PC-3 (cell line): ENCODE data around the gene MS4A1. TPM values are rescaled to one million over a fixed set of nuclear protein-coding genes. Genes with fewer than 3 reads are reported as not detected.

Source experiments
- ATAC-seq: fragments of 200-7000 bp; cut with Tn5 transposase; 2 replicates; pipeline ENCODE4 v1.9.1; 2020; ENCODE audit warnings: mild to moderate bottlenecking, moderate library complexity
- BruUV-seq: library from RNA; stranded (reverse); fragments of 400-500 nt; replicated peaks from 2 replicates; lab custom pipeline; 2021; lab: Mats Ljungman, UMichigan
- CTCF ChIA-PET: fragments of 300-600 bp; sonication (Branson Sonifier 250); formaldehyde crosslinking; loops from one replicate; lab custom pipeline; 2022; ENCODE audit warnings: antibody characterized with exemption; lab: Charles Lee
- POLR2A ChIA-PET: fragments of 300-600 bp; sonication (Branson Sonifier 250); formaldehyde crosslinking; loops from one replicate; lab custom pipeline; 2022; ENCODE audit warnings: antibody characterized with exemption; ENCODE audit not compliant: unreplicated experiment; lab: Charles Lee
- DNase-seq: peaks from one replicate; pipeline ENCODE4 v3.0.0-alpha.2; 2015
- H2AFZ ChIP-seq: fragments of 300-600 bp; sonication (generic); 2 replicates; pipeline ENCODE4 v1.6.0; 2016; ENCODE audit warnings: antibody characterized with exemption, low read length
- H3F3A ChIP-seq: fragments of 300-600 bp; sonication (generic); one replicate; pipeline ENCODE4 v1.6.0; 2017; ENCODE audit warnings: antibody characterized with exemption, low read length, control low read depth, mild to moderate bottlenecking; ENCODE audit not compliant: unreplicated experiment
- H3K27ac ChIP-seq: fragments of 300-600 bp; sonication (generic); 2 replicates; pipeline ENCODE4 v1.5.1; 2016; ENCODE audit warnings: mild to moderate bottlenecking, low read length
- H3K27me3 ChIP-seq: fragments of 300-600 bp; sonication (generic); 2 replicates; pipeline ENCODE4 v1.6.1; 2016; ENCODE audit warnings: low read length, mixed read lengths
- H3K36me3 ChIP-seq: fragments of 300-600 bp; sonication (generic); 2 replicates; pipeline ENCODE4 v1.6.1; 2016; ENCODE audit warnings: low read depth, mixed run types, low read length, mixed read lengths
- H3K4me1 ChIP-seq: fragments of 300-600 bp; sonication (generic); 2 replicates; pipeline ENCODE4 v1.5.1; 2016; ENCODE audit warnings: low read length; ENCODE audit not compliant: insufficient read depth
- H3K4me2 ChIP-seq: fragments of 300-600 bp; sonication (generic); 2 replicates; pipeline ENCODE4 v1.6.0; 2016; ENCODE audit warnings: low read length
- H3K4me3 ChIP-seq: fragments of 300-600 bp; sonication (generic); 2 replicates; pipeline ENCODE4 v1.5.1; 2016; ENCODE audit warnings: mild to moderate bottlenecking, low read length, mixed read lengths
- H3K79me2 ChIP-seq: fragments of 300-600 bp; sonication (generic); 2 replicates; pipeline ENCODE4 v1.6.1; 2017; ENCODE audit warnings: low read length, mixed read lengths
- H3K9ac ChIP-seq: fragments of 300-600 bp; sonication (generic); 2 replicates; pipeline ENCODE4 v1.6.0; 2016; ENCODE audit warnings: mild to moderate bottlenecking, low read length
- H3K9me2 ChIP-seq: fragments of 300-600 bp; sonication (generic); replicated peaks from 2 replicates; pipeline ENCODE4 v1.6.1; 2016; ENCODE audit warnings: mixed run types, low read length, mixed read lengths
- H3K9me3 ChIP-seq: fragments of 300-600 bp; sonication (generic); 2 replicates; pipeline ENCODE4 v1.6.1; 2016; ENCODE audit warnings: low read length, mixed read lengths
- H4K20me1 ChIP-seq: fragments of 300-600 bp; sonication (generic); 2 replicates; pipeline ENCODE4 v1.6.1; 2016; ENCODE audit warnings: low read length, mixed read lengths
- CTCF ChIP-seq: fragments of 300-600 bp; sonication (generic); conservative IDR thresholded peaks from 2 replicates; pipeline ENCODE4 v1.5.1; 2017; ENCODE audit warnings: antibody characterized with exemption, low read depth, mild to moderate bottlenecking, low read length
- EZH2 ChIP-seq: fragments of 300-600 bp; sonication (generic); IDR thresholded peaks from one replicate; pipeline ENCODE4 v1.6.1; 2017; ENCODE audit warnings: antibody characterized with exemption, mild to moderate bottlenecking, low read length; ENCODE audit not compliant: unreplicated experiment
- EZH2phosphoT487 ChIP-seq: fragments of 300-600 bp; sonication (generic); IDR thresholded peaks from 2 replicates; pipeline ENCODE4 v1.6.1; 2018; ENCODE audit warnings: mild to moderate bottlenecking, antibody characterized with exemption, low read length, borderline replicate concordance
- intact Hi-C: fragments of 100-400 bp; cut with micrococcal nuclease; formaldehyde crosslinking; loops from 2 replicates; pipeline ENCODE4 v1.9.0; 2023
- total RNA-seq: library from RNA; depleted of rRNA; stranded (reverse); fragments of >200 nt; gene quantifications from 2 replicates; pipeline ENCODE4 v1.2.3, GENCODE V29; 2014

Gene MS4A1
- total RNA-seq, 1 experiment from 2014 or later = not detected

- Histone ChIP-seq H3K9ac (no peak overlapping the region), H3K9me2 (no peaks in the 10 kb centered on the region), H3K27me3 (peaks cover 27% of the 10 kb centered on the region), H3K36me3 (no peaks in the 10 kb centered on the region), H3K27ac (no peak overlapping the region), H2AFZ (no peak overlapping the region), H4K20me1 (no peaks in the 10 kb centered on the region), H3K4me1 (no peaks in the 10 kb centered on the region), H3F3A (no peaks in the 10 kb centered on the region), H3K79me2 (no peaks in the 10 kb centered on the region), H3K4me3 (no peak overlapping the region), H3K9me3 (no peaks in the 10 kb centered on the region), H3K4me2 (no peak overlapping the region)
- ATAC-seq = no peak
- DNase-seq = no peak
- TF ChIP-seq CTCF (no peak), EZH2phosphoT487 (no peak), EZH2 (no peak)
- CTCF ChIA-PET = no interaction called here
- POLR2A ChIA-PET = no interaction called here
- no TSS peak for BruUV-seq
- intact Hi-C loops = no loop called here
These were observed 1.4 kb upstream of the MS4A1 start for GRCh38 chr11:60454212-60454611.

DNA sequence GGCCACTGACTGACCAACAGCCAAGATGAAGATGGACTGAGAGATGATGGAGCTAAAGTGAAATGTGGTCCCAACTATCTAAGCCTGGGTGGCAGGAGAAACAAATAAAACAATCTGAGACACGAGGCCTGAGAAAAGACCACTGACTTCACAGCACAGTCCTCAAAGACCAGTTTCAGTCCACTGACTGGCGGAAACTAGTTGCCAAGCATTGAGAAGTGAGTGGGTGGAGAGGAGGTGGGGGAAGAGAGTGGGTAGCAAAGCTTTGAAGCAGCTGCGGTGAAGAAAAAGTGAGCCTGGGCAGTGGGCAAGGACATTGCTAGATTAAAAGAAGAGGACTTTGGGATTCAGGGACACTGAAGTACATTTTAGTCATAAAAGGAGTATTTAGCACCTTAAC lies 1.9 kb downstream of the MS4A1 start:
- no peak for TF ChIP-seq CTCF
- no peak for TF ChIP-seq EZH2phosphoT487
- no peak for TF ChIP-seq EZH2
- Histone ChIP-seq H3K27ac (no peak overlapping the region), H3K79me2 (no peaks in the 10 kb centered on the region), H3K4me2 (no peak overlapping the region), H2AFZ (no peak overlapping the region), H4K20me1 (no peaks in the 10 kb centered on the region), H3K4me3 (no peak overlapping the region), H3F3A (no peaks in the 10 kb centered on the region), H3K9me2 (no peaks in the 10 kb centered on the region), H3K27me3 (peaks cover 27% of the 10 kb centered on the region), H3K4me1 (no peaks in the 10 kb centered on the region), H3K36me3 (no peaks in the 10 kb centered on the region), H3K9ac (no peak overlapping the region), H3K9me3 (no peaks in the 10 kb centered on the region)
- CTCF ChIA-PET = no interaction called here
- no TSS peak for BruUV-seq
- intact Hi-C loops = no loop called here
- POLR2A ChIA-PET = no interaction called here
- DNase-seq (no peak), ATAC-seq (no peak)

DNA sequence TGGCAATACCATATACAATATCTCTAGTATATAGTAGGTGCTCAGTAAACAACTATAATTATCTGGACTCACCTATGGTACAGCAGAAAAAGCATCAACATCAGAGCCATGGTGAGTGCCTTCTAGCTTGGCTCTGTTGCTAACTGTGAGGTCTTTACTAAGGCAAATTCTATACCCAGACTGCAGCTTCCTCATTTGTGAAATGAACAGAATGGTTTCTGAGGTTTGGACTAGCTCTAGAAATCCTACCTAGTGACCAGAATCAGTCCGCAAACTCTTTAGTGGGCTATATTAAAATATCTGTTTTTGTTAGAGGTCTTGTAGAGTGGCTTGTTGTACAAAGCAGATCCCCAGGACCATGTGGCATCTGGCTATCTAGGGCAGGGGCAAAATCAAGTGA lies 3.7 kb downstream of the MS4A1 start:
- POLR2A ChIA-PET = no interaction called here
- Histone ChIP-seq H3K27me3 (peaks cover 27% of the 10 kb centered on the region), H3K4me2 (no peak overlapping the region), H3K4me1 (no peaks in the 10 kb centered on the region), H3K9me3 (no peaks in the 10 kb centered on the region), H3K36me3 (no peaks in the 10 kb centered on the region), H2AFZ (no peak overlapping the region), H3K9ac (no peak overlapping the region), H3K9me2 (no peaks in the 10 kb centered on the region), H3K4me3 (no peak overlapping the region), H4K20me1 (no peaks in the 10 kb centered on the region), H3K27ac (no peak overlapping the region), H3K79me2 (no peaks in the 10 kb centered on the region), H3F3A (no peaks in the 10 kb centered on the region)
- ATAC-seq (no peak), DNase-seq (no peak)
- CTCF ChIA-PET = no interaction called here
- no peak for TF ChIP-seq EZH2
- TF ChIP-seq EZH2phosphoT487 = no peak
- TF ChIP-seq CTCF = no peak
- intact Hi-C loops = no loop called here
- BruUV-seq = no TSS peak
